ENCODE measurements around the gene WASF3. TPM values are rescaled to one million over a fixed set of nuclear protein-coding genes. Genes with fewer than 3 reads are reported as not detected.

WASF3 gene
- total RNA-seq, 4 donors from 2014 or later, result 1.4 to 13.9 (median 2.8) TPM

GRCh38 chr13:26591672-26592071 lies 34.2 kb downstream of the WASF3 start:
- H3K4me3 ChIP-seq, result no peak overlapping the region
- H3K9me3 ChIP-seq, result peaks cover 0 to 4% (median 0%) of the 10 kb centered on the region in 3 donors
- TF ChIP-seq CTCF (IDR thresholded peaks at IDR 0.05), result no peak
- no peak for TF ChIP-seq POLR2A (IDR thresholded peaks at IDR 0.05)
- 80 to 83% methylated on average over 7 of the region's 7 CpGs for WGBS, 2 donors
- DNase-seq, result no peak
- no peak overlapping the region for H3K27ac ChIP-seq
- intact Hi-C loops (cut with DNase I), result no loop called here
- no peaks in the 10 kb centered on the region for H3K36me3 ChIP-seq
- no peaks in the 10 kb centered on the region for H3K4me1 ChIP-seq
- H3K27me3 ChIP-seq, result no peaks in the 10 kb centered on the region

GRCh38 chr13:26593661-26594060 lies 36.2 kb downstream of the WASF3 start:
- Histone ChIP-seq H3K27me3 (no peaks in the 10 kb centered on the region), H3K9me3 (peaks cover 0 to 10% (median 0%) of the 10 kb centered on the region in 3 donors), H3K4me3 (no peak overlapping the region), H3K4me1 (no peaks in the 10 kb centered on the region), H3K27ac (no peak overlapping the region), H3K36me3 (no peaks in the 10 kb centered on the region)
- 83 to 96% methylated on average over 1 of the region's 1 CpG for WGBS, 2 donors
- TF ChIP-seq POLR2A (IDR thresholded peaks at IDR 0.05) (no peak), CTCF (IDR thresholded peaks at IDR 0.05) (no peak)
- intact Hi-C loops (cut with DNase I), result no loop called here
- DNase-seq, result no peak

- Histone ChIP-seq H3K27ac (no peak overlapping the region), H3K9me3 (peaks cover 0 to 10% (median 0%) of the 10 kb centered on the region in 3 donors), H3K36me3 (no peaks in the 10 kb centered on the region), H3K27me3 (no peaks in the 10 kb centered on the region), H3K4me1 (no peaks in the 10 kb centered on the region), H3K4me3 (no peak overlapping the region)
- 84 to 88% methylated on average over 8 of the region's 8 CpGs for WGBS, 2 donors
- no peak for TF ChIP-seq POLR2A (IDR thresholded peaks at IDR 0.05)
- no peak for TF ChIP-seq CTCF (IDR thresholded peaks at IDR 0.05)
- intact Hi-C loops (cut with DNase I), result no loop called here
- DNase-seq, result no peak
Observed at GRCh38 chr13:26594363-26594762, 36.9 kb downstream of the WASF3 start.

- 86 to 100% methylated on average over 2 of the region's 2 CpGs for WGBS, 2 donors
- Histone ChIP-seq H3K27ac (no peak overlapping the region), H3K4me1 (peaks cover 0 to 18% (median 0%) of the 10 kb centered on the region in 3 donors), H3K36me3 (no peaks in the 10 kb centered on the region), H3K9me3 (peaks cover 0 to 10% (median 0%) of the 10 kb centered on the region in 3 donors), H3K27me3 (no peaks in the 10 kb centered on the region), H3K4me3 (no peak overlapping the region)
- TF ChIP-seq POLR2A (IDR thresholded peaks at IDR 0.05), result no peak
- intact Hi-C loops (cut with DNase I), result no loop called here
- DNase-seq, result no peak
Observed at GRCh38 chr13:26596458-26596857, 39.0 kb downstream of the WASF3 start.

- Histone ChIP-seq H3K27ac (peak overlapping the region in 3 of 4 donors; percentile 38 to 59 (median 42)), H3K4me1 (peaks cover 0 to 24% (median 0%) of the 10 kb centered on the region in 3 donors), H3K27me3 (no peaks in the 10 kb centered on the region), H3K4me3 (no peak overlapping the region), H3K36me3 (no peaks in the 10 kb centered on the region), H3K9me3 (peaks cover 0 to 10% (median 0%) of the 10 kb centered on the region in 3 donors)
- 83% methylated on average over 1 of the region's 1 CpG; no CpG with 5 or more reads in 1 of the 2 donors for WGBS, 2 donors
- intact Hi-C loops (cut with DNase I), result no loop called here
- DNase-seq, result no peak
- TF ChIP-seq POLR2A (IDR thresholded peaks at IDR 0.05), result no peak
- no peak for TF ChIP-seq CTCF (IDR thresholded peaks at IDR 0.05)
Observed at GRCh38 chr13:26599403-26599802, 41.9 kb downstream of the WASF3 start.

GRCh38 chr13:26599860-26600259 lies 42.4 kb downstream of the WASF3 start:
- H3K36me3 ChIP-seq, result no peaks in the 10 kb centered on the region
- H3K27ac ChIP-seq, result peak overlapping the region in 3 of 4 donors; percentile 37 to 59 (median 38)
- H3K4me1 ChIP-seq, result peaks cover 0 to 29% (median 0%) of the 10 kb centered on the region in 3 donors
- 54 to 55% methylated on average over 1 of the region's 1 CpG for WGBS, 2 donors
- no peak for DNase-seq
- H3K4me3 ChIP-seq, result no peak overlapping the region
- H3K9me3 ChIP-seq, result peaks cover 0 to 10% (median 0%) of the 10 kb centered on the region in 3 donors
- H3K27me3 ChIP-seq, result no peaks in the 10 kb centered on the region
- intact Hi-C loops (cut with DNase I), result no loop called here
- TF ChIP-seq CTCF (IDR thresholded peaks at IDR 0.05) (no peak), POLR2A (IDR thresholded peaks at IDR 0.05) (no peak)

Measured in esophagus squamous epithelium (tissue), 5 donors.